ENCODE data around the gene ZNF260. TPM values are rescaled to one million over a fixed set of nuclear protein-coding genes. Genes with fewer than 3 reads are reported as not detected.
A peak's percentile ranks its signal among the peaks of the same experiment; 100 is the strongest.

ZNF260 gene
- total and polyA plus RNA-seq, 2 of the 13 experiments (the other 11 are each of a cell fraction or from before 2014, with no cell fraction given) = 2.8 to 10.5 TPM

- 0 out of 2 replicates have a peak, but pooled peaks have one; percentile 72 for TF ChIP-seq ZNF280D (CRISPR knock-in tag; IDR thresholded peaks at IDR 0.05)
- TF ChIP-seq SP5 (CRISPR knock-in tag; IDR thresholded peaks at IDR 0.05; ENCODE audit: borderline replicate concordance, low read depth) = peak; percentile 47; the same call in 1 of the 2 replicates
- TF ChIP-seq ZNF124 (CRISPR knock-in tag; IDR thresholded peaks at IDR 0.05) = peak; percentile 37
- TF ChIP-seq MXD3 (CRISPR knock-in tag; IDR thresholded peaks at IDR 0.05) = no peak; the same call in 1 of the 2 replicates
- TF ChIP-seq ZNF737 (CRISPR knock-in tag; IDR thresholded peaks at IDR 0.05; ENCODE audit: borderline replicate concordance) = peak; percentile 19; the same call in 1 of the 2 replicates
- 0 out of 2 replicates have a peak, but pooled peaks have one; percentile 59 for TF ChIP-seq ZNF576 (CRISPR knock-in tag; IDR thresholded peaks at IDR 0.05)
- TF ChIP-seq HMG20A (CRISPR knock-in tag; IDR thresholded peaks at IDR 0.05; ENCODE audit: borderline replicate concordance) = no peak
- peak; percentile 67 for TF ChIP-seq RFXAP (CRISPR knock-in tag; IDR thresholded peaks at IDR 0.05; ENCODE audit: borderline replicate concordance)
- 0 out of 2 replicates have a peak, but pooled peaks have one; percentile 56 for TF ChIP-seq JUN (CRISPR knock-in tag; IDR thresholded peaks at IDR 0.05)
- TF ChIP-seq ZBTB43 (CRISPR knock-in tag; conservative IDR thresholded peaks at IDR 0.05) = 0 out of 2 replicates have a peak, but pooled peaks have one; percentile 34
- peak; percentile 24; the same call in 1 of the 2 replicates for TF ChIP-seq NR0B2 (CRISPR knock-in tag; IDR thresholded peaks at IDR 0.05)
- TF ChIP-seq ZNF577 (CRISPR knock-in tag; IDR thresholded peaks at IDR 0.05; ENCODE audit: borderline replicate concordance, low read depth) = no peak
- TF ChIP-seq ERF (CRISPR knock-in tag; IDR thresholded peaks at IDR 0.05) = no peak; the same call in 1 of the 2 replicates
- no peak for TF ChIP-seq ZUFSP (CRISPR knock-in tag; IDR thresholded peaks at IDR 0.05; ENCODE audit: borderline replicate concordance)
- peak; percentile 11 for TF ChIP-seq XRCC5 (optimal IDR thresholded peaks at IDR 0.05; ENCODE audit: low read length)
- 0 out of 2 replicates have a peak, but pooled peaks have one; percentile 12 for TF ChIP-seq ZBTB37 (CRISPR knock-in tag; IDR thresholded peaks at IDR 0.05)
- peak; percentile 24; the same call in 1 of the 2 replicates for TF ChIP-seq GABPA (IDR thresholded peaks at IDR 0.05; ENCODE audit: low read depth, low read length)
- TF ChIP-seq GABPA (CRISPR knock-in tag; IDR thresholded peaks at IDR 0.05; ENCODE audit: low read depth) = peak; percentile 78
Observed at GRCh38 chr19:36528194-36528920, at the start of gene ZNF260 (continued).

Data from HepG2 (cell line).